K562 (cell line): Measurements from ENCODE around the gene SLBP. TPM values are rescaled to one million over a fixed set of nuclear protein-coding genes. Genes with fewer than 3 reads are reported as not detected.

ENCODE experiments used
- ETV1 ChIP-seq: fragments of 450-650 bp; conservative IDR thresholded peaks from 2 replicates; pipeline ENCODE4 v1.6.1; 2016; ENCODE audit warnings: missing genetic modification characterization, control low read depth, low read depth, missing compliant biosample characterization
- HOXB6 ChIP-seq: fragments of 250-450 bp; sonication (Bioruptor Pico); IDR thresholded peaks from 2 replicates; pipeline ENCODE4 v1.5.1; 2022; ENCODE audit warnings: mild to moderate bottlenecking, borderline replicate concordance
- NR4A1 ChIP-seq, 2 experiments: fragments of 250-450 bp in 1 of 2; fragments of 450-650 bp in 1 of 2; sonication (Bioruptor Pico) in 1 of 2; IDR thresholded peaks; 2 replicates each; pipeline versions ENCODE4 v1.4.0 to v1.6.1; 2016 to 2020; ENCODE audit warnings: mild to moderate bottlenecking in 2 of 2, missing compliant biosample characterization in 1 of 2, missing genetic modification characterization in 1 of 2, moderate library complexity in 1 of 2
- XRCC3 ChIP-seq: fragments of 450-650 bp; IDR thresholded peaks from 2 replicates; pipeline ENCODE4 v1.6.1; 2017; ENCODE audit warnings: mild to moderate bottlenecking, moderate library complexity
- ZBTB40 ChIP-seq, 2 experiments: fragments of 450-650 bp in 1 of 2; sonication (generic) in 1 of 2; formaldehyde crosslinking in 1 of 2; IDR thresholded peaks; 2 replicates each; pipeline versions ENCODE4 v1.7.1 to v1.9.0; 2016 to 2022; ENCODE audit warnings: inconsistent platforms in 1 of 2, mild to moderate bottlenecking in 1 of 2, missing genetic modification reagents in 1 of 2
- ZBTB5 ChIP-seq: fragments of 450-650 bp; IDR thresholded peaks from 2 replicates; pipeline ENCODE4 v1.6.1; 2017; ENCODE audit warnings: antibody characterized with exemption
- ZNF696 ChIP-seq: fragments of 250-450 bp; sonication (Bioruptor Pico); conservative IDR thresholded peaks from 2 replicates; pipeline ENCODE4 v1.4.0; 2020; ENCODE audit warnings: mild to moderate bottlenecking, moderate library complexity
- polyA plus RNA-seq, 8 experiments: library from polyadenylated mRNA; depleted of rRNA in 4 of 8; stranded (reverse) in 5 of 8; unstranded in 3 of 8; fragments of >200 nt; fragmentation: Nextera tagmentation in 2 of 8; fragmentation: Illumina TruSeq in 1 of 8; extraction: Ambion mirVana in 2 of 8; extraction: Trizol in 1 of 8; gene quantifications; 2 replicates each; pipeline versions ENCODE4 v1.2.1 to v1.2.3, GENCODE V29; 2011 to 2014; ENCODE audit warnings: inconsistent platforms in 1 of 8, missing spikeins in 1 of 8
- total RNA-seq, 7 experiments: library from RNA; depleted of rRNA in 6 of 7; stranded (reverse); fragments of >200 nt in 6 of 7; fragmentation: Illumina TruSeq in 2 of 7; extraction: Trizol in 2 of 7; gene quantifications; 2 replicates each; pipeline versions ENCODE4 v1.2.1 to v1.2.3, GENCODE V29; 2011 to 2021; ENCODE audit warnings: low replicate concordance in 1 of 7
- TF ChIP-seq, protein P1 (sequence below), 2 experiments: fragments of 200-800 bp in 1 of 2; sonication (Bioruptor generic) in 1 of 2; sonication (generic) in 1 of 2; formaldehyde crosslinking in 1 of 2; IDR thresholded peaks in 1 of 2; conservative IDR thresholded peaks in 1 of 2; 2 replicates each; pipeline versions ENCODE4 v1.5.0 to v1.6.1; 2016 to 2020; ENCODE audit warnings: missing compliant biosample characterization in 1 of 2, missing genetic modification characterization in 1 of 2, missing genetic modification reagents in 1 of 2

Gene SLBP
- total and polyA plus RNA-seq, 9 of the 15 experiments (the other 6 are each of a cell fraction or from before 2014, with no cell fraction given): 49.4 to 221 (median 162) TPM

DNA sequence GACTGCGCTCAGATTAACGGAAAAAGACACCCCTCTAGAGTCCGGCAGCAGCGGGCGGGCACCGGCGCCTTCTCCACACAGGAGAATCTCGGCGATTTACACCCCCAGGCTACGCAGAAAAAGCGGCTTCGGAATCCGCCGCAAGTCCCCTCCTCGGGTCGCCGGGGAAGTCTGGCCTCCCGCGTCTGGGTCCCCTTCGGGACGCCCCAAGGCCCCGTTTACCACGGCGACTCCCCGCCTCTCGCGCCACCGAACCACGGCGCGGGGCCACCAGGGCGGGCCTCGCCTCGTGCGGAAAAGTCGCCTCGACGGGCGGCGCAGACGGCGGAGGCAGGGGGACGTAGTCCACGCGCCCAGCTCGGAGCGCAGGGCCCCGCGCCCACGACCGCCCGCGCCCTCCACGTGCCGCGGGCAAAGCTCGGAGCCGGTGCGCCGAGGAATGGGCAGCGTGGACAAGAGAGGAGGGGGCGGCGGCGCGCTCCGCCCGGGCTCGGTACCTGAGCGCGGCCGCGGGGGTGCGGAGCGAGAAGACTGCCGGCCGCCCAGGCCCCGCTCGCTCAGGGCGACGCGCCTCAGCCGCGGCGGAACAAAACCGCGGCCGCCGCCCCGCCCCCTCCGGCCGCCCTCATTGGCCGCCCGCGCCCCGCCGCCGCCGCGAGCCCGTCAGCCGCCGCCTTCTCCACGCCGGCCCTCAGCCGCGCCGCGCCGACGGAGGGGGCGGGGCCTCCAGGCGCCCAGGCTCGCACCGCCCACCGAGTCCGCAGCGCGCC lies 28.2 kb downstream of the SLBP start, which contains the start of gene FAM53A (continued):
- TF ChIP-seq, protein P1, sequence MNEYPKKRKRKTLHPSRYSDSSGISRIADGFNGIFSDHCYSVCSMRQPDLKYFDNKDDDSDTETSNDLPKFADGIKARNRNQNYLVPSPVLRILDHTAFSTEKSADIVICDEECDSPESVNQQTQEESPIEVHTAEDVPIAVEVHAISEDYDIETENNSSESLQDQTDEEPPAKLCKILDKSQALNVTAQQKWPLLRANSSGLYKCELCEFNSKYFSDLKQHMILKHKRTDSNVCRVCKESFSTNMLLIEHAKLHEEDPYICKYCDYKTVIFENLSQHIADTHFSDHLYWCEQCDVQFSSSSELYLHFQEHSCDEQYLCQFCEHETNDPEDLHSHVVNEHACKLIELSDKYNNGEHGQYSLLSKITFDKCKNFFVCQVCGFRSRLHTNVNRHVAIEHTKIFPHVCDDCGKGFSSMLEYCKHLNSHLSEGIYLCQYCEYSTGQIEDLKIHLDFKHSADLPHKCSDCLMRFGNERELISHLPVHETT (CRISPR knock-in tag; conservative IDR thresholded peaks at IDR 0.05 in 1 of 2, IDR thresholded peaks at IDR 0.05 in 1 of 2): peak; percentile 84 to 86; a peak in 2 of 4 replicates
- peak; percentile 46 for TF ChIP-seq ZBTB40 (IDR thresholded peaks at IDR 0.05)
- no peak for TF ChIP-seq ZBTB40 (CRISPR knock-in tag; IDR thresholded peaks at IDR 0.05)
- no peak for TF ChIP-seq ZNF696 (CRISPR knock-in tag)
- no peak for TF ChIP-seq XRCC3
- TF ChIP-seq HOXB6 (CRISPR knock-in tag): no peak
- TF ChIP-seq ETV1: no peak
- peak; percentile 68; the same call in 1 of the 2 replicates for TF ChIP-seq NR4A1 (CRISPR knock-in tag; IDR thresholded peaks at IDR 0.05)
- peak; percentile 61; the same call in 1 of the 2 replicates for TF ChIP-seq NR4A1 (tag; IDR thresholded peaks at IDR 0.05)
- TF ChIP-seq ZBTB5: no peak
